ENCODE measurements around the gene ZNF221. TPM values are rescaled to one million over a fixed set of nuclear protein-coding genes. Genes with fewer than 3 reads are reported as not detected.

Gene ZNF221
- total and polyA plus RNA-seq, 7 experiments from 2014 or later, result 0.65 to 2.0 (median 1.0) TPM

DNA sequence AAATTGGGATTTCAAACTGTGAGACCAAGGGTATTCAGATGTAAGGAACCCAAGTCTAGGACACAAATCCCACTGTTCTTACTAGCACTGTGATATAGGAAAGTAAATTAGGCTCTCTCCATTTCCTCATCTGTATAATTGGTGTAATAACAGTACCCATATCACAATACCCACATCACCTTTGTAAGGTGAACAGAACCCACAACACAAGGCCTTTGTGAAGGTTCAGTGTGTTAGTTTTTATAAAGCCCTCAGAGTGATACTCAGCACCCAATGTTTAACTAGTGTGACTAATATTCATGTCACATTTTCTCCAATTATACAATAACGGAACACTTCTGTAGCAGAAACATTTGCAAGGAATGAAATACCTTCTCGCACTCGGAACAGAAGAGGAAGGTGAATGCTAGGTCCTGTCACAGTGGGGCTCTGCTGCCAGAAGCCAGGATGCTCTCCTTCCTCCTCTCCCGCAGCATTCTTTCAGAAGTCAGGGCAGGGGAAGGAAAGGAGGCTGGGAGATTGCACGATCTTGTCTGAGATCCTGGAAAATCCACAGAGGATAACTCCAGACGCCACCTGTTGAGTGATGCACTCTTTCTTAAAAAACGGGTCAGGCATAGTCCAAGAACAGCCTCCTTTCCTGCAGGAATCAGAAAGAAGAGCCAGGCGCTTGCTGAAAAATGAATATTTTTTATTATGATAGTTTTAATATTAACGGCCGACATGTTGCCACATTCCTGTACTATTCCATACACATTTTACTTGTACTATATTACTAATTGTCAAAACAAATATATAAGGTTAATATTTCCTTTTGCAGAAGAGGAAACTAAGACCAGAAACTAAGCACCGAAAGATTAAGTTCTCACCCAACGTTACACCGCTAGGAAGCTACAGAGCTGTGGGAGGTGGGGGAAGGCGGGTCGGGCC, 16.7 kb upstream of the ZNF221 start:
- peaks cover 14 to 47% (median 41%) of the 10 kb centered on the region in 5 donors for H3K36me3 Mint-ChIP-seq
- H3K27ac ChIP-seq (ENCODE audit: low read depth, low read length), result peak overlapping the region; percentile 81
- H3K27ac Mint-ChIP-seq, result peak overlapping the region; percentile 81 to 96 (median 93)
- H3K9me3 ChIP-seq (ENCODE audit: control insufficient read depth in 2 of 3, low read length in 3 of 3), result no peaks in the 10 kb centered on the region
- H3K27me3 ChIP-seq (ENCODE audit: control insufficient read depth in 2 of 2, insufficient read depth in 2 of 2, low read length in 2 of 2), result no peaks in the 10 kb centered on the region
- H3K4me3 Mint-ChIP-seq, result peak overlapping the region; percentile 93 to 98 (median 96)
- peaks cover 10 to 50% (median 32%) of the 10 kb centered on the region in 7 donors for H3K4me1 Mint-ChIP-seq
- H3K36me3 ChIP-seq (ENCODE audit: control insufficient read depth in 2 of 3, insufficient read depth in 3 of 3, low read length in 3 of 3), result peaks cover 6 to 33% (median 21%) of the 10 kb centered on the region in 3 experiments
- peak overlapping the region; percentile 84 for H3K4me3 ChIP-seq (ENCODE audit: low read length)
- ChIA-PET CTCF (no interaction called here), POLR2A (interaction anchor here (0.7 to 1.5 kb wide), 5 partner anchors 10 to 266 kb away, joined by 3 to 6 read pairs (median 4); partner anchors contain the start of gene ZNF221)
- peak in 1 of 9 donors; percentile 4 for DNase-seq
- H3K27me3 Mint-ChIP-seq, result peaks cover 0 to 7% (median 0%) of the 10 kb centered on the region in 5 donors
- intact Hi-C loops (cut with micrococcal nuclease), result loop anchor here (2.0 kb wide), 2 partner anchors 108 to 160 kb away; partner anchors contain the start of genes ZNF224 (in 1 of the 2) and ZNF283 (in 1 of the 2)
- ATAC-seq, result no peak
- peaks cover 16 to 17% of the 10 kb centered on the region in 2 donors for H3K4me1 ChIP-seq (ENCODE audit: control insufficient read depth in 2 of 2, insufficient read depth in 2 of 2, low read length in 2 of 2)
- peaks cover 0 to 26% (median 3%) of the 10 kb centered on the region in 11 donors for H3K9me3 Mint-ChIP-seq

DNA sequence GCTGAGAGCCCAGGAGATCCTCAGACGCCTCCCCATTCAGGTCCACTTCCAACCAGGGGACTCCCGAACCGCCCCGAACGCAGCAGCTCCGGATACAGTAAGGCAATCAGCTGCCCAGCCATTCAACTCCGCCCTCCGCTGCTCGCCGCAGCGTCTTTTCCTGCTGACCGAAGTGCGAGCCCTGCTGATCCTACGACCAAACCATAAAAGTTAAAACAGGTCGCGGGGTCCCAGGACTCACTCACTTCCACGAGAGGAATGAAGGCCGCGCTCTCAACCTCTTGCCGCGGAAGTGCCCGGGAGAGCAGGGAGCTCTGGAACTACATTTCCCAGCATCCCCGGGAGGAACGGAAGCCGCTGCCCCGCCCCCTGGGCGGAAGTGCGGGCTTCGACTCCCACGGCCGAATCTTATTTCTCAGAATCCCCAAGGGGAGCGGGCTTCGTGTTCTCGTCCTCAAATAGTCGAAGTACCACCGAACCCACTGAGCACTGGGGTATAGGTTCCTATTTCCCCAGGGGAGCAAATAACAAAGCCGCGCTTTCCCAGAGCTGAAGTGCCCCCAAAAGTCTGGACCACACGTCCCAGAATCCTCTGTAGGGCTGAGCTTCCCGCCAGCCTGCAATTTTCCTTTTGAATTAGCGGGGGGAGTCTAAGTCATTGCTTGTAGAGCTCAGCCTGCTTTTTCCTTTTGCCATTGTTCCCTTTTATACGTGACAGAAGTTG, 15.9 kb upstream of the ZNF221 start, which contains the start of gene ZNF45:
Gene ZNF45 (minus strand): TSS at position 298 of the 724 bp plus-strand sequence. CDS start 13,097 bp downstream, outside the sequence.
- CTCF ChIA-PET, result interaction anchor here (0.6 kb wide), 1 partner anchor 49 kb away, joined by 4 read pairs; the partner anchor contains the start of gene ZNF155
- Mint-ChIP-seq H3K27ac (peak within 1 kb of the TSS; percentile 81 to 96 (median 93)), H3K4me1 (peaks cover 10 to 46% (median 32%) of the 10 kb centered on the region in 7 donors), H3K27me3 (peaks cover 0 to 7% (median 0%) of the 10 kb centered on the region in 5 donors), H3K4me3 (peak within 1 kb of the TSS; percentile 93 to 98 (median 96)), H3K9me3 (peaks cover 0 to 23% (median 3%) of the 10 kb centered on the region in 11 donors), H3K36me3 (peaks cover 10 to 39% (median 32%) of the 10 kb centered on the region in 5 donors)
- no peaks in the 10 kb centered on the region for H3K9me3 ChIP-seq (ENCODE audit: control insufficient read depth in 2 of 3, low read length in 3 of 3)
- peaks cover 16 to 17% of the 10 kb centered on the region in 2 donors for H3K4me1 ChIP-seq (ENCODE audit: control insufficient read depth in 2 of 2, insufficient read depth in 2 of 2, low read length in 2 of 2)
- peak within 1 kb of the TSS; percentile 84 for H3K4me3 ChIP-seq (ENCODE audit: low read length)
- peaks cover 5 to 25% (median 13%) of the 10 kb centered on the region in 3 experiments for H3K36me3 ChIP-seq (ENCODE audit: control insufficient read depth in 2 of 3, insufficient read depth in 3 of 3, low read length in 3 of 3)
- DNase-seq (peak; percentile 65 to 89 (median 86)), ATAC-seq (peak; percentile 98)
- peak within 1 kb of the TSS; percentile 81 for H3K27ac ChIP-seq (ENCODE audit: low read depth, low read length)
- no peaks in the 10 kb centered on the region for H3K27me3 ChIP-seq (ENCODE audit: control insufficient read depth in 2 of 2, insufficient read depth in 2 of 2, low read length in 2 of 2)
- POLR2A ChIA-PET, result interaction anchor here (0.6 to 1.5 kb wide), 9 partner anchors 11 to 267 kb away, joined by 3 to 6 read pairs (median 3); partner anchors contain the start of genes ZNF221, ZNF222 and ZNF226
- intact Hi-C loops (cut with micrococcal nuclease), result loop anchor here (1.0 to 5.0 kb wide), 15 partner anchors 16 to 339 kb away; partner anchors contain the start of genes ZNF155 (in 2 of the 2), ZNF221 (in 2 of the 2), ZNF222 (in 2 of the 2) and ZNF224 (in 2 of the 2)

DNA sequence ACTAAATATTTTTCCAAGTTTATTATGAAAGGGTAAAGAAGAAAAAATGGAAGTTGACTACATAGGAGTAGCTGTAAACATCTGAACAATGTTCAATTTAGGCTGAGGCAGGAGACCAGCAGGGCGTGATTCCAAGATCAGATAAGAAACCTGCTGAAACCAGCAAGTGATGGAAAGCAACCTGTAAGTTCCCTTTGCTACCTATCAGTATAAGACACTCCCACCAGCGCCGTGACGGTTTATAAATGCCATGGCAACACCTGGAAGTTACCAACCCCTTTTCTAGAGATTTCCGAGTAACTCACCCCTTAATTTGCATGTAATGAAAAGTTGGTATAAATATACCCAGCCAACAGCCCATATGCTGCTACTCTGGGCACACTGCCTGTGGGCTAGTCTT, 14.8 kb upstream of the ZNF221 start:
- Mint-ChIP-seq H3K4me1 (peaks cover 10 to 38% (median 32%) of the 10 kb centered on the region in 7 donors), H3K27me3 (peaks cover 0 to 12% (median 0%) of the 10 kb centered on the region in 5 donors), H3K4me3 (peak overlapping the region in 9 of 10 donors; percentile 93 to 98 (median 96)), H3K27ac (peak overlapping the region in 2 of 9 donors; percentile 84 to 96), H3K36me3 (peaks cover 7 to 29% (median 22%) of the 10 kb centered on the region in 5 donors), H3K9me3 (peaks cover 0 to 24% (median 5%) of the 10 kb centered on the region in 11 donors)
- Histone ChIP-seq H3K4me1 (ENCODE audit: control insufficient read depth in 2 of 2, insufficient read depth in 2 of 2, low read length in 2 of 2) (peaks cover 16 to 17% of the 10 kb centered on the region in 2 donors), H3K9me3 (ENCODE audit: control insufficient read depth in 2 of 3, low read length in 3 of 3) (no peaks in the 10 kb centered on the region), H3K36me3 (ENCODE audit: control insufficient read depth in 2 of 3, insufficient read depth in 3 of 3, low read length in 3 of 3) (peaks cover 0 to 15% (median 4%) of the 10 kb centered on the region in 3 experiments), H3K4me3 (ENCODE audit: low read length) (no peak overlapping the region), H3K27me3 (ENCODE audit: control insufficient read depth in 2 of 2, insufficient read depth in 2 of 2, low read length in 2 of 2) (no peaks in the 10 kb centered on the region), H3K27ac (ENCODE audit: low read depth, low read length) (no peak overlapping the region)
- peak in 1 of 9 donors; percentile 9 for DNase-seq
- ChIA-PET POLR2A (interaction anchor here (0.7 to 1.2 kb wide), 3 partner anchors 114 to 229 kb away, joined by 3 to 4 read pairs (median 3); partner anchors contain the start of gene ZNF226), CTCF (no interaction called here)
- intact Hi-C loops (cut with micrococcal nuclease), result loop anchor here in 1 of 2 donors (5.0 kb wide), 1 partner anchor 271 kb away; no protein-coding TSS in a partner anchor
- ATAC-seq, result no peak

DNA sequence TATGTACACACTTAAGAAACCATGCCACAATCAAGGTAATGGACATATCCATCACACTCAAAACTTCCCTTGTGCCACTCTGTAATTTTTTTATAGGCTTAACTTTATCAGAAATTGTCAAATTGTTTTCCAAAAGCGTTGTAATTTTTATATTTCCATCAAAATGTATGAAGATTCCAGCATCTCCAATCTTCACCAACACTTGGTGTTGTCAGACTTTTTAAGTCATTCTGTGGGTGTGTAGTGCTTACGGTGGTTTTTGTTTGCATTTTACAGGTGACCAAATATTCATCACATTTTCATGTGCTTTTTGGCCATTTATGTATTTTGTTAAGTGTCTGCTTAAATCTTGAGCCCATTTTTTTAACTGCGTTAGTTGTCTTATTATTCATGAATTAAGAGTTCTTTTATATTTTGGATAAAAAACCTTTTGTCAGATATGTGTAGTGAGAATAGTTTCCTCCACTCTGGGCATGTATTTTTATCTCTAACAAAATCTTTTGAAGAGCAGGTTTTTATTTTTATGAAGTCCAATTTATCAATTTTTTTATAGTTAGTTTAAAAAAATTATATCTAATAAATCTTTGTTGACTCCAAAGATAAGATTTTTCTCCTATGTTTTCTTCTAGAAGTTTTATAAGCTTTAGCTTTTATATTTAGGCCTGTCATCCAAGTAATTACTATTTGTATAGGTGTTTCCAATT, 11.3 kb upstream of the ZNF221 start:
- intact Hi-C loops (cut with micrococcal nuclease), result loop anchor here in 1 of 2 donors (5.0 kb wide), 1 partner anchor 268 kb away; no protein-coding TSS in a partner anchor
- Histone ChIP-seq H3K27ac (ENCODE audit: low read depth, low read length) (no peak overlapping the region), H3K4me1 (ENCODE audit: control insufficient read depth in 2 of 2, insufficient read depth in 2 of 2, low read length in 2 of 2) (peaks cover 0 to 4% of the 10 kb centered on the region in 2 donors), H3K27me3 (ENCODE audit: control insufficient read depth in 2 of 2, insufficient read depth in 2 of 2, low read length in 2 of 2) (no peaks in the 10 kb centered on the region), H3K36me3 (ENCODE audit: control insufficient read depth in 2 of 3, insufficient read depth in 3 of 3, low read length in 3 of 3) (no peaks in the 10 kb centered on the region), H3K9me3 (ENCODE audit: control insufficient read depth in 2 of 3, low read length in 3 of 3) (no peaks in the 10 kb centered on the region), H3K4me3 (ENCODE audit: low read length) (no peak overlapping the region)
- ChIA-PET POLR2A (interaction anchor here (0.6 kb wide), 1 partner anchor 113 kb away, joined by 3 read pairs; no protein-coding TSS in a partner anchor), CTCF (interaction anchor here (0.7 kb wide), 2 partner anchors 188 to 195 kb away, joined by 3 to 5 read pairs; no protein-coding TSS in a partner anchor)
- H3K4me1 Mint-ChIP-seq, result peaks cover 0 to 16% (median 6%) of the 10 kb centered on the region in 7 donors
- H3K27me3 Mint-ChIP-seq, result peaks cover 0 to 30% (median 10%) of the 10 kb centered on the region in 5 donors
- ATAC-seq (no peak), DNase-seq (no peak)
- no peak overlapping the region for H3K27ac Mint-ChIP-seq
- H3K4me3 Mint-ChIP-seq, result no peak overlapping the region
- peaks cover 0 to 6% (median 3%) of the 10 kb centered on the region in 5 donors for H3K36me3 Mint-ChIP-seq
- H3K9me3 Mint-ChIP-seq, result peaks cover 0 to 42% (median 10%) of the 10 kb centered on the region in 11 donors

DNA sequence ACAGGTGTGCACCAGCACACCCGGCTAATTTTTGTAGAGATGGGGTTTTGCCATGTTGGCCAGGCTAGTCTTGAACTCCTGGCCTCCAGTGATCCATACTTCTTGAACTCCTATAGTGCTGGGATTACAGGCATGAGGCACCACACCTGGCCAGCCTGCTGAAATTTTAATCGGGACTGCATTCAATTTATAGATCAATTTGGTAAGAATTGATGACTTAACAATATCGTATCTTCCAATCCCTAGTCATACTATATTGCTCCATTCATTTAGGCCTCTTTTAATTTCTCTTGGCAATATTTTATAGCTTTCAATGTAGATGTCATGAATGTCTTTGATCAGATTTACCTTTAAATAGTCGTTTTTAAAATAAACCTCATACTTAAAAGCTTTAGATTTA, 10.3 kb upstream of the ZNF221 start:
- no peak overlapping the region for H3K27ac ChIP-seq (ENCODE audit: low read depth, low read length)
- CTCF ChIA-PET, result no interaction called here
- Mint-ChIP-seq H3K4me3 (no peak overlapping the region), H3K36me3 (peaks cover under 1 to 8% (median 3%) of the 10 kb centered on the region in 5 donors), H3K4me1 (peaks cover 0 to 7% (median 2%) of the 10 kb centered on the region in 7 donors), H3K27me3 (peaks cover 0 to 38% (median 10%) of the 10 kb centered on the region in 5 donors), H3K27ac (no peak overlapping the region), H3K9me3 (peaks cover 0 to 52% (median 14%) of the 10 kb centered on the region in 11 donors)
- peaks cover 0 to under 1% of the 10 kb centered on the region in 2 donors for H3K4me1 ChIP-seq (ENCODE audit: control insufficient read depth in 2 of 2, insufficient read depth in 2 of 2, low read length in 2 of 2)
- DNase-seq (no peak), ATAC-seq (no peak)
- no peaks in the 10 kb centered on the region for H3K27me3 ChIP-seq (ENCODE audit: control insufficient read depth in 2 of 2, insufficient read depth in 2 of 2, low read length in 2 of 2)
- POLR2A ChIA-PET, result interaction anchor here (0.6 kb wide), 1 partner anchor 112 kb away, joined by 3 read pairs; no protein-coding TSS in a partner anchor
- intact Hi-C loops (cut with micrococcal nuclease), result no loop called here
- no peaks in the 10 kb centered on the region for H3K36me3 ChIP-seq (ENCODE audit: control insufficient read depth in 2 of 3, insufficient read depth in 3 of 3, low read length in 3 of 3)
- H3K9me3 ChIP-seq (ENCODE audit: control insufficient read depth in 2 of 3, low read length in 3 of 3), result no peaks in the 10 kb centered on the region
- no peak overlapping the region for H3K4me3 ChIP-seq (ENCODE audit: low read length)
